HG03520 (cell line): ENCODE data around the gene GFOD2.
"Not testable (repeated sequence)": the region's sequence is repeated elsewhere in the genome, so short reads cannot be mapped to it uniquely, and the experiment has no call there.

Experiments
- ATAC-seq: cut with Tn5 transposase; IDR thresholded peaks from one replicate; pipeline ENCODE4 v1.9.1; 2021; ENCODE audit warnings: mild to moderate bottlenecking, moderate library complexity; ENCODE audit not compliant: unreplicated experiment

The GFOD2 gene

DNA sequence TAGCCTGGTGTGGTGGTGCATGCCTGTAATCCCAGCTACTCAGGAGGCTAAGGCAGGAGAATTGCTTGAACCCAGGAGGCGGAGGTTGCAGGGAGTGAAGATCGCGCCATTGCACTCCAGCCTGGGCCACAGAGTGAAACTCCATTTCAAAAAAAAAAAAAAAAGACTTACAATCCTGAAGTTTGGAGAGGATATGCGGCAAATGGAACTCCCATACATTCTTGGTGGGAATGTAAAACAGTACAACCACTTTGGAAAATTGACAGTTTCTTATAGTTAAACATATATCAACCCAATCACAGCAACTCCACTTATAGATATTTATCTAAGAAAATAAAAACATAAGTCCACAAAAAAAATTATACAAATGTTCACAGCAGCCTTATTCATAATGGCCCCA lies 11.9 kb downstream of the GFOD2 start:
- ATAC-seq = no peak

DNA sequence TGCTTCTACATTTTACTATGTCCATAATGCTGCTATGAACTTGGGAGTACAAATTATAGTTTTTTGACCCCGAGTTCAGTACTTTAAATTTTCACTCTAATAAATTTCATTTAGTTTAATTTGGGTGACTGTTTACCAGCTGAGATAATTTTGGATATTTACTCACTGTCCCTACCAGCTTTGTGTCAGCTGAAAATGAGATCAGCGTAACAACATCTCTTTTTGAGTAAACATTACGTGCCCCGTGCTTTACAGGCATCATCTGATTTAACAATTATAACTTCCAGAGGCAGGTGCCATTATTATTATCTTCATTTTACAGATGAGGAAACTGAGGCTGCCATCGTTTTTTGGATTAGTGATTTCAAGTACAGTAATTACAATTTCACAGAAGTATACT lies 15.0 kb downstream of the GFOD2 start:
- ATAC-seq = no peak

- no peak for ATAC-seq
Measured at GRCh38 chr16:67703626-67704025, 15.5 kb downstream of the GFOD2 start.

DNA sequence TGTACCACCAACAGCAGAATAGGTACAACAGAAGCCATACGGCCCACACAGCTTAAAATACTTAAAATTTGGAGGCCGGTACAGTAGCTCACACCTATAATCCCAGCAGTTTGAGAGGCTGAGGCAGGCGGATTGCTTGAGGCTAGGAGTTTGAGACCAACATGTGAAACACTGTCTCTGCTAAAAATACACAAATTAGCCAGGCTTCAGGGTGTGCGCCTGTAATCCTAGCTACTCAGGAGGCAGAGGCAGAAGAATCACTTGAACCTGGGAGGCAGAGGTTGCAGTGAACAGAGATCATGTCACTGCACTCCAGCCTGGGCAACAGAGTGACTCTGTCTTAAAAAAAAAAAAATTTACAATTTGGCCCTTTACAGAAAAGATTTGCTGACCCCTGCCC lies 17.0 kb downstream of the GFOD2 start:
- ATAC-seq = no peak

- no peak for ATAC-seq
Measured at GRCh38 chr16:67701420-67701819, 17.7 kb downstream of the GFOD2 start.

- ATAC-seq = no peak
Measured at GRCh38 chr16:67699265-67699664, 19.9 kb downstream of the GFOD2 start.

DNA sequence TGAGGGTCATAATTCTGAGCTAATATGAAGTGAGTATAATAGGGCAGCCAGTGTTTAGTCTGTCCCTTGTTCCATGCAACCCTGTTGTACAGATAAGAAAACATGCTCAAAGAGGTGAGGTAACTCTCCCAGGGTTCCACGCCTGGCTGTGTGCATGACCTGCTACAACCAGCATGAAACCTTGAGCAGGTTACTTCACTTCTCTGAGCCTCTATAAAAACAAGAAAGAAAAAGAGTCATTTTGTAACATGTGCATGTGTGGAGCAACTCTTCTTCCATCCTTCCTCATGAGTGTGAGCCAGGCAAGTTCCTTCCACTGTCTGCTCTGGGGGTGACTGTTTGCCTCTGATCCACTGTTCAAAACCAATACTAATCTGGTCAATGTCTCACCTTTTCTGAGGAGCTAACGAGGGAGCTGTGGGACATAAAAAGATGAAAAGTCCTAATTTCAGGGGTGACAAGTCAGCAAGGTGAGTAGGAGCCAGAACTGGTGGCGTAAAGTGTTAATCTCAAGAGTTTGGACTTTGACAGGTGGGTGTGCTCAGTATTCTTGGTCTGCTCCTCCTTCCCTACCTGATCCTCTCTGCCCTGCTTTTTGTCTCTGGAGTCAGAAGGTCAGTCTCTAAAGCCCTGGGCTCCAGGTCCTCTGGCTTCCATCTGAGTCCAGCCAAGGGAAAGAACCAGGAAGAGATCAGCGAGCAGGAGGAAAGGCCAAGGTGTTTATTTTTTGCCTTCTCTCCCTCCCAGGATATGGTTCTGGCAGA lies 21.5 kb downstream of the GFOD2 start:
- ATAC-seq = no peak

GRCh38 chr16:67694611-67695010 lies 24.5 kb downstream of the GFOD2 start:
- no peak for ATAC-seq

DNA sequence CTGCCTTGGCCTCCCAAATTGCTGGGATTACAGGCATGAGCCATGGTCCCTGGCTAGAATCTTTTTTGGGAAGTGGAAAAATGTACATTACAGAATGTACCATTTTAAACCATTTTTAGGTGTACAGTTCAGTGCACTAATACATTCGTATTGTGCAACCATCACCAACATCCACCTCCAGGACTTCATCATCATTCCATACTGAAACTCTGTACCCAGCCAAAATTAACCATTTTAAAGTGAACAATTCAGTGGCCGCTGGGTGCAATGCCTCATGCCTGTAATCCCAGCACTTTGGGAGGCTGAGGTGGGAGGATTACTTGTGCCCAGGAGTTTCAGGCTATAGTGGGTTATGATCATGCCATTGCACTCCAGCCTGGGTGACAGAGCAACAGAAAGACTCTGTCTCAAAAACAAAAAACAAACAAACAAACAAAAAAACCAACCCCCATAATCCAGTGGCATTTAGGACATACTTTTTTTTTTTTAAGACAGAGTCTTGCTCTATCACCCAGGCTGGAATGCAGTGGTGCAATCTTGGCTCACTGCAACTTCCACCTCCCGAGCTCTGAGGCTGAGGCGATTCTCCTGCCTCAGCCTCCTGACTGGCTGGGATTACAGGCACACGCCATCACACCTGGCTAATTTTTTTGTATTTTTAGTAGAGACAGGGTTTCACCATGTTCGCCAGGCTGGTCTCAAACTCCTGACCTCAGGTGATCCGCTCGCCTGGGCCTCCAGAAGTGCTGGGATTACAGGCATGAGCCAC lies 25.4 kb downstream of the GFOD2 start:
- ATAC-seq = not testable (repeated sequence)

DNA sequence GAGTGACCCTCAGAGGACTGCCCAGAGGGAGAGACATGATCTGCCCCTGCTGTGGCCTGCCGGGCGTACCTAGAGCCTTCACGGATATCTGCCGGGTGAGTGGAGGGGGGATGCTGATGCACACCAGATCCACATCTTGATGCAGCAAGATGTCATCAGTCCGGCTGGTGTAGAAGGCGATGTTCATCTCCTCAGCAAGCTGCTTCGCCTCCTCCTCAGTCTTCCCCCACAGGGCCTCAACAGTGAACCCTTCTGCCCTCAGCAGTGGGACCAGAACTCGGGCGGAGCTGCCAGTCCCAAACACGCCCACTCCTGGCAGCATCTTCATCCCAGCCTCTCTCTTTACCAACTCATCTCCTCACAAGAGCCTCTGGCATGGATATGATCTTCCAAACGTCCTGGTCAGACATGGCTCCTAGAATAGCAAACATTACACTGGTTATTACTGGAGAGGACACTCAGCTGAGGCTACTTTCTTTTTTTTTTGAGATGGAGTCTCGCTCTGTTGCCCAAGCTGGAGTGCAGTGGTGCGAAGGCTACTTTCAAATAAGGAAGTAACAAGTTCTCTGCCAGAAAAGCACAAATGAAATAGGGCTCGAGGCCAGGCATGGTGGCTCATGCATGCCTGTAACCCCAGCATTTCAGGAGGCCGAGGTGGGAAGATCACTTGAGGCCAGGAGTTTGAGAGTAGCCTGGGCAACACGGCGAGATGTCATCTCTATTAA lies 33.6 kb downstream of the GFOD2 start:
- no peak for ATAC-seq

DNA sequence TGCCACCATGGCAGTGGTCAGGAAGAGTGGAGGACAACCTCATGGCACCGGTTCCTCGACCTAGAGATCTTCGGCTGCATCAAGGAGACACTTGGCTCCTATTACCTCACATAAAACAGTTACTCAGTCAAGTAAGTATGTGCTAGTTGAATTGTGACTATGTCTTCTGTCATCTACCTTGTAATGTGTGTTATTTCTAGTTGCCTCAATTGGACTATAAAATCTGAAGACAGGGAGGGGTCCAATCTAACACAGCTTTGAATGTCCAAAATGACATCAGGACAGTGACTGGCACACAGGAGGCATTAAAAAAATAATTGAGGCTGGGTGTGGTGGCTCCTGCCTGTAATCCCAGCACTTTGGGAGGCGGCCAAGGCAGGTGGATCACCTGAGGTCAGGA lies 35.3 kb downstream of the GFOD2 start:
- no peak for ATAC-seq

GRCh38 chr16:67679935-67680897 lies 38.9 kb downstream of the GFOD2 start:
- no peak for ATAC-seq

DNA sequence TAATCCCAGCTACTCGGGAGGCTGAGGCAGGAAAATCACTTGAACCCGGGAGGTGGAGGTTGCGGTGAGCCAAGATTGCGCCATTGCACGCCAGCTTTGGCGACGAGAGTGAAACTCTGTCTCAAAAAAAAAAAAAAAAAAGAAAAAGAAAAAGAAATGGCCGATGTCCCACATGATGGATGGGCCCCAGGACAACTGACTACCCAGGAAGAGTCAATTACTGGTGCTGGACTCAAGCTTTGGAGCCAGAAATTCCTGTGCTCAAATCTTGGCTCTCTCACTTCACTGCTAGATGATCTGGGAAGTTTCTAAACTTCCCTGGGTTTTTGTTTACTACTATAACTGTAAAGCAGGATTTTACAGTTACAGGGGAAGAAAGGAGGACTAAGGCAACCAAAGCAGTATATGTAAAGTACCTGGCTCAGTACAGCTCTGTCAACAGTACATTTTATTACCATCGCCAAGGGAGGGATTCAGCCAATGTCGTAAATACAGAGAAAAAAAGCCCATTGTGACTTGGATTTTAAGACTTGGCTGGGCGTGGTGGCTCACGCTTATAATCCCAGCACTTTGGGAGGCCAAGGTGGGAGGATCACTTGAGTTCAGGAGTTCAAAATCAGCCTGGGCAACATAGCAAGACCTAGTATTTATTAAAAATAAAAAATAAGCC lies 40.6 kb downstream of the GFOD2 start:
- no peak for ATAC-seq

GRCh38 chr16:67677712-67678111 lies 41.4 kb downstream of the GFOD2 start:
- no peak for ATAC-seq

- no peak for ATAC-seq
Measured at GRCh38 chr16:67676939-67677338, 42.2 kb downstream of the GFOD2 start.

- no peak for ATAC-seq
Measured at GRCh38 chr16:67676516-67676915, 42.6 kb downstream of the GFOD2 start.

DNA sequence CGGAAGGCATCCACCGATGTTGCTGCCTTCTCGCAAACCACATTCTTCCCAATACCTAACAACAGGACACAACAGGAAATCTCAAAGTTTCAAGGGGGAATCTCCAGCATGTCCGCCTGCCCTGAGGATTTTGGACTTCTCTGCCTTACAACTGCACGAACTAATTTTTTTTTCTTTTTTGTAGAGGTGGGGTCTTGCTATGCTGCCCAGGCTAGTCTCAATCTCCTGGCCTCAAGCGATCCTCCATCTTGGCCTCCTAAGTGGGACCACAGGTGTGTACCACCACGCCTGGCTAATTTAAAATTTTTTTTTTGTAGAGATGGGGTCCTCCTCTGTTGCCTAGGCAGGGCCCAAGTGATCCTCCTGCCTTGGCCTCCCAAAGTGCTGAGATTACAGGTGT lies 43.1 kb downstream of the GFOD2 start:
- ATAC-seq = no peak

DNA sequence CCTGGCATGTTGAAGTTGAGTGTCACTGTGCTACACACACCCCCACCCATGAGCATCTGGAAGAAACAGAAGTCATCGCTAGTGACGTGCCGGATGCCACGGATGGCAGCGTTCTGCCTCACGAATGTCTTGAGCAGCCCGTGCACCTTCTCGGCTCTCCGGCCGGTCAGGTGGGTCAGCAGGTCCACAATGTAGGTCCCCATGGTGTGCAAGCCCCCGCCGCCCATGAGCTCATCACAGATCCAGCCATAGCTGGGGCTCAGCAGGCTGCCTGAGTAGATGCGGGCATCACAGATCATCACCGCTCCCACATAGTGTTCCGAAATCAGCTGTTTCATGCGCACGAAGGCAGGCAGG lies 43.6 kb downstream of the GFOD2 start:
- ATAC-seq = no peak

DNA sequence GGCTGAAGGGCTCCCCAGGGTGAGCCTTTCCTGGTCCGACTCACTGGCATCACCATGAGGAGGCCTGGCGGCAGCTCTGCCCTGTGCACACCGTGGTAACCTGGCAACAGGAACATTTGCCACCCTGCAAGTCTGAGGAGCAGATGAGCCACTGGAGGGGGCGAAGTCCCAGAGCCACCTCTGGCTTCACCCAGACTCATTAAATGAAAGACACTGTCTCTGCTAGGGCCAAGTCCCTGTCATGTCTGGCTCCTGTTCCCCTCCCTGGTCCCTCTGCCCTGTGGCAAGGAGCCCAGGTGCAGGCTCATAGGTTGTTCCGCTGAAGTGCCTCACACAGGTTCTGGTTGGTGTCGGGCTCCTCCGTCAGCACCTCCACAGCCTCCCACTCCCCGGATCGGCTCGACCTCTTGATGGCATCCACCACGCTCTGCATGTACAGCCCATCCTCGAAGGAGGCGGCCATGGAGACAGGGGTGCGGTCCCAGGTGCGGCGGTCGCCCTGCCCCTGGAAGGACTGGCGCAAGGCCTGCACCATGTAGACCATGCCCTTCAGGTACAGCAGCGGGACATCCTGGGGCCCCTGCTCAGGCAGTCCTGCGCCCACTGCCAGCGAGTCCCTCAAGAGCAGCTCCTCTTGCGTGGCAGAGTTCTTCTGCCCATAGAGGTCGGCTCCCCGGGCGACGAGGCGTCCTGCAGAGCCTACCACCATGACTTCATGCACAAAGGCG lies 44.1 kb downstream of the GFOD2 start:
- ATAC-seq = no peak
